Measurements from ENCODE around the gene PKP2.
A peak's percentile ranks its signal among the peaks of the same experiment; 100 is the strongest.
"Not testable (repeated sequence)": the region's sequence is repeated elsewhere in the genome, so short reads cannot be mapped to it uniquely, and the experiment has no call there.

PKP2 gene

DNA sequence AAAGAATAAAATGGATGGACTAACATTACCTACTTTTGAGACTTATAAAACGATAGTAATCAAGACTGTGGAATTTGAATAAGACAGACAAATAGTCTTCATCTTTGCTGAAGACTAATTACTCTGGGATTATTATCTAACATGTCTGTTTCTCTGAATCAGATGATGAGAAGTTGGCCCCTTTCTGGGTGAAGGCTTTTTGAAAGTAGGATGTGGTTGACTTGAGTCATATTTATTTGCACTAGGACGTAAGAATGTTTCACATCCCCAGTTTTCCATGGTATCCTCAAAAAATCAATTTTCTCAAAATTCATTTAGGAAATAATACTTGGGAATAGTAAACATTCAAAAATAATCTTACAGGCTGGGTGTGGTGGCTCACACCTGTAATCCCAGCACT is 31.8 kb downstream of the PKP2 start:
- H3K4me3 ChIP-seq (replicated peaks; ENCODE audit: low read depth, low read length): no peak overlapping the region
- DNase-seq (ENCODE audit: low read depth): no peak
- TF ChIP-seq CTCF (IDR thresholded peaks at IDR 0.05; ENCODE audit: low read length, missing control alignments): no peak

GRCh38 chr12:32863128-32863527 is 33.4 kb downstream of the PKP2 start:
- DNase-seq (ENCODE audit: low read depth): no peak
- no peak overlapping the region for H3K4me3 ChIP-seq (replicated peaks; ENCODE audit: low read depth, low read length)
- TF ChIP-seq CTCF (IDR thresholded peaks at IDR 0.05; ENCODE audit: low read length, missing control alignments): no peak

GRCh38 chr12:32861658-32862057 is 34.9 kb downstream of the PKP2 start:
- DNase-seq (ENCODE audit: low read depth); H3K4me3 ChIP-seq (replicated peaks; ENCODE audit: low read depth, low read length): not testable (repeated sequence)

DNA sequence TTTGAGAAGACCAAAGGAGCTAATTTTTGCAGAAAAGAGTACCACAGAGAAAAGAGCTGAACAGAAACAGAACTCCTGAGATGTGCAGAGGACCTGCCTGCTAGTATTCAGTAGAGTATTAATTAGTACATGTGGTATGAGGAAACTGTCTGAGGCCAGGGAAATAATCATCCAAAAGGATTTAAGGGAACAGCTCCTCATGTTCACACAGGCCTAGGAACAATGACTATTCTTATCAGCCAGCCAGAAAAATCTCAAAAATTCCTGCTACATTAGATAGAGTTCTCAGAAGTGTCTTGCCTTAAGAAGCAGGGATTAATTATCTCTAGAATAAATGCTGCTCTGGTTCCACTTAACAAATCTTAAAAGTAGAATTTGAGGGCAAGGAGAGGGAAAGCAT is 36.4 kb downstream of the PKP2 start:
- TF ChIP-seq CTCF (IDR thresholded peaks at IDR 0.05; ENCODE audit: low read length, missing control alignments): no peak
- H3K4me3 ChIP-seq (replicated peaks; ENCODE audit: low read depth, low read length): no peak overlapping the region
- DNase-seq (ENCODE audit: low read depth): peak; percentile 23

DNA sequence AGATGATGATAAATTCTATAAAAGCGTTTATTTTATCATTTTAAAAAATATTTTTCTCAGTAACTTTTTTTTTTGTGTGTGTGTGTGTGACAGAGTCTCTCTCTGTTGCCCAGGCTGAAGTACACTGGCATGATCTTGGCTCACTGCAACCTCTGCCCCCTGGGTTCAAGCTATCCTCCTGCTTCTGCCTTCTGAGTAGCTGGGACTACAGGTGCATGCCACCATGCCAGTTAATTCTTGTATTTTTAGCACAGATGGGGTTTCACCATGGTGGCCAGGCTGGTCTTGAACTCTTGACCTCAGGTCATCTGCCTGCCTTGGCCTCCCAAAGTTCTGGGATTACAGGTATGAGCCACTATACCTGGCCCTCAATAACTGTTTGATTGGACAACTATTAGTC is 37.2 kb downstream of the PKP2 start:
- TF ChIP-seq CTCF (IDR thresholded peaks at IDR 0.05; ENCODE audit: low read length, missing control alignments): no peak
- H3K4me3 ChIP-seq (replicated peaks; ENCODE audit: low read depth, low read length): no peak overlapping the region
- no peak for DNase-seq (ENCODE audit: low read depth)

DNA sequence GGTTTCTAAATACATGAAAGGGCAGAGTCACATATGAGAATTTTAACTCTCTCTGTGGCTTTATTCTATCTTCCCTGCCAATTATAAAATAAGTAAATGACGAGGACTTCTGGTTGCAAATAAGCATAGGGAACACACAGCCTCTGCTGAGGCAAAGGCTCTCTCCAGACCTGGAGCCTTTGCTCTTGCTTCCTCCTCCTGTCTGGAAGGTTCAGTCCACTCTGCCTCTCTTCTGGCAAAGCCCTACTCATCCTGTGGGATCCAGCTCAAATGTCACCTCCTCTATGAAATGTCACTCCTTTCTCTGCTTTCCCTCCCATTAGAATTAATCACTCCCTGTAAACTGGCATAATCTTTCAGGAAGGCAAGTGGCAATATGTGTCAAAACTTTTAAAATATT is 41.9 kb downstream of the PKP2 start:
- no peak overlapping the region for H3K4me3 ChIP-seq (replicated peaks; ENCODE audit: low read depth, low read length)
- TF ChIP-seq CTCF (IDR thresholded peaks at IDR 0.05; ENCODE audit: low read length, missing control alignments): no peak
- DNase-seq (ENCODE audit: low read depth): no peak

- no peak for TF ChIP-seq CTCF (IDR thresholded peaks at IDR 0.05; ENCODE audit: low read length, missing control alignments)
- DNase-seq (ENCODE audit: low read depth): peak; percentile 17
- H3K4me3 ChIP-seq (replicated peaks; ENCODE audit: low read depth, low read length): no peak overlapping the region
Measured at GRCh38 chr12:32854097-32854496, 42.5 kb downstream of the PKP2 start.

DNA sequence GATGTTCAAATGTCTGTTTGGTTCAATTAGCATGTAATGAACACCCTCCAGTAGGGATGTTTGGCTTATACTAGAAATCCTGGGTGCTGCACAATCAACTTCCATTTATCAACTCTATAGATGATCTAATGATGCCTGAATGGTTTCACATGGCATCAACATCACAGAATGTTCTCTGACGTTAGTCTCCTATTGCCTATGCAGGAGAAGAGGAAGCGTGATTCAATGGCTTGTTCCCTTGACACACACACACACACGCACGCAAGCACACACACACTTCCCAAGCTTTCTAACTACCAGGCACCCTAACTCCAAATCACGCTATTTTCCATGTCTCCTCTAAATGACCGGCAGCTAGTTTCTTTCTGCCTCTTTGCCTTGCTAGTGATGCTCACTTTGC is 49.3 kb downstream of the PKP2 start:
- DNase-seq (ENCODE audit: low read depth): no peak
- TF ChIP-seq CTCF (IDR thresholded peaks at IDR 0.05; ENCODE audit: low read length, missing control alignments): no peak
- H3K4me3 ChIP-seq (replicated peaks; ENCODE audit: low read depth, low read length): no peak overlapping the region
